Glutamatergic neuron (in vitro differentiated cells): ENCODE measurements around the gene ACOX2. TPM values are rescaled to one million over a fixed set of nuclear protein-coding genes. Genes with fewer than 3 reads are reported as not detected.
A peak's percentile ranks its signal among the peaks of the same experiment; 100 is the strongest.

Experiments used
- DNase-seq: peaks from one replicate; pipeline ENCODE4 v3.0.0; 2022
- H3K27ac Mint-ChIP-seq: one replicate; pipeline ENCODE4 v1.8.0; 2020; ENCODE audit warnings: mild to moderate bottlenecking, mixed read lengths, inconsistent platforms; ENCODE audit not compliant: unreplicated experiment
- H3K27me3 Mint-ChIP-seq: one replicate; pipeline ENCODE4 v1.8.0; 2020; ENCODE audit warnings: mild to moderate bottlenecking, moderate library complexity, mixed read lengths, inconsistent platforms; ENCODE audit not compliant: unreplicated experiment
- H3K36me3 Mint-ChIP-seq: one replicate; pipeline ENCODE4 v1.8.0; 2020; ENCODE audit warnings: mild to moderate bottlenecking, mixed read lengths, inconsistent platforms; ENCODE audit not compliant: unreplicated experiment
- H3K4me1 Mint-ChIP-seq: one replicate; pipeline ENCODE4 v1.8.0; 2020; ENCODE audit warnings: mild to moderate bottlenecking, low read depth, mixed read lengths, inconsistent platforms; ENCODE audit not compliant: unreplicated experiment
- H3K4me3 Mint-ChIP-seq: one replicate; pipeline ENCODE4 v1.8.0; 2020; ENCODE audit warnings: mild to moderate bottlenecking, mixed read lengths, inconsistent platforms; ENCODE audit not compliant: unreplicated experiment
- H3K9me3 Mint-ChIP-seq: one replicate; pipeline ENCODE4 v1.8.0; 2020; ENCODE audit warnings: mild to moderate bottlenecking, moderate library complexity, mixed read lengths, inconsistent platforms; ENCODE audit not compliant: unreplicated experiment
- total RNA-seq: library from RNA; stranded (reverse); fragmentation: NEBNext Ultra II Directional; extraction: Animal tissue kit (Norgen Biotek cat#: 25700); gene quantifications from one replicate; pipeline ENCODE4 v1.2.1, GENCODE V29; 2021; ENCODE audit not compliant: unreplicated experiment
- TF ChIP-seq, protein P1 (sequence below): fragments of 200-600 bp; sonication (generic); IDR thresholded peaks from one replicate; pipeline ENCODE4 v1.5.0; 2021; ENCODE audit not compliant: partially characterized antibody, unreplicated experiment

Gene ACOX2
- total RNA-seq, 1 donor from 2014 or later = 0.59 TPM

- Mint-ChIP-seq H3K9me3 (peaks cover 5% of the 10 kb centered on the region), H3K27me3 (no peaks in the 10 kb centered on the region), H3K27ac (no peak overlapping the region), H3K4me1 (no peaks in the 10 kb centered on the region), H3K4me3 (no peak overlapping the region), H3K36me3 (peaks cover 4% of the 10 kb centered on the region)
- TF ChIP-seq, protein P1, sequence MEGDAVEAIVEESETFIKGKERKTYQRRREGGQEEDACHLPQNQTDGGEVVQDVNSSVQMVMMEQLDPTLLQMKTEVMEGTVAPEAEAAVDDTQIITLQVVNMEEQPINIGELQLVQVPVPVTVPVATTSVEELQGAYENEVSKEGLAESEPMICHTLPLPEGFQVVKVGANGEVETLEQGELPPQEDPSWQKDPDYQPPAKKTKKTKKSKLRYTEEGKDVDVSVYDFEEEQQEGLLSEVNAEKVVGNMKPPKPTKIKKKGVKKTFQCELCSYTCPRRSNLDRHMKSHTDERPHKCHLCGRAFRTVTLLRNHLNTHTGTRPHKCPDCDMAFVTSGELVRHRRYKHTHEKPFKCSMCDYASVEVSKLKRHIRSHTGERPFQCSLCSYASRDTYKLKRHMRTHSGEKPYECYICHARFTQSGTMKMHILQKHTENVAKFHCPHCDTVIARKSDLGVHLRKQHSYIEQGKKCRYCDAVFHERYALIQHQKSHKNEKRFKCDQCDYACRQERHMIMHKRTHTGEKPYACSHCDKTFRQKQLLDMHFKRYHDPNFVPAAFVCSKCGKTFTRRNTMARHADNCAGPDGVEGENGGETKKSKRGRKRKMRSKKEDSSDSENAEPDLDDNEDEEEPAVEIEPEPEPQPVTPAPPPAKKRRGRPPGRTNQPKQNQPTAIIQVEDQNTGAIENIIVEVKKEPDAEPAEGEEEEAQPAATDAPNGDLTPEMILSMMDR = no peak
- DNase-seq = no peak
Observed at GRCh38 chr3:58572013-58572633, 35.1 kb upstream of the ACOX2 start.

- no peak overlapping the region for H3K27ac Mint-ChIP-seq
- no peaks in the 10 kb centered on the region for H3K4me1 Mint-ChIP-seq
- no peak for DNase-seq
- no peak overlapping the region for H3K4me3 Mint-ChIP-seq
- peaks cover 5% of the 10 kb centered on the region for H3K9me3 Mint-ChIP-seq
- peaks cover 4% of the 10 kb centered on the region for H3K36me3 Mint-ChIP-seq
- TF ChIP-seq, protein P1 = no peak
- H3K27me3 Mint-ChIP-seq = no peaks in the 10 kb centered on the region
Observed at GRCh38 chr3:58570851-58571250, 33.9 kb upstream of the ACOX2 start.

DNA sequence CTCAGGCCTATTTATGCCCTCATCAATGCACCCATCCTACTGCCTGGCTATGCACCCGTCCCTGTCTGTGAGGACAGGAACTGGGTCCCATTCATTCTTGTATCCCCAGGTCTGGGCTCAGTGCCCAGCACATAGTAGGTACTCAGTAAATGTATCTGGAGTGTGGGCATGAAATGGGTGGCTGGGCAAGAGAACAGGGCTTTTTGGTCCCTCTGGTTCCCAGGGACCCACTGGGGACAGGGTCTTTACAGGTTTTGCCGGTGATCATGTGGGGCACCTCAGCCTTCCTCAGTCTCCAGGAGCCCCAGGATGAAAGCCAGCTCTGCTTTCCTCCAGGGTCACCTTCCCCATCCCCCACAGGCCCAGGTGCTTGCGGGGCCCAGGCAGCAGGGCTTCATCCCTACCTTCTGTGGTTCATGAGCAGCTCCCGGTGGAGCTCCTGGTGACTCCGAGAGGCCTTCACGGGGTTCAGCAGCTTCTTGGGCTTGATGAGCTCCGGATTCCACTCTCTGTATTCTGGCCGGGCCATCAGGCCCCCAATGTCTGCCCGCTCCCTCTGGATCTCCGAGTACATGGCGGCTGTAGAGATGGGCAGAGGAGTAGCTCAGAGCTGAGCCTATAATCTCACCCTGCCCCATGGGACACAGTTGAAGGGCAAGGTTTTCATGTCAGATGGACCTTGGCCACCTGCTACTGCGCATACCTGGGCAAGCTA is 32.5 kb upstream of the ACOX2 start:
- no peak overlapping the region for H3K4me3 Mint-ChIP-seq
- TF ChIP-seq, protein P1 = no peak
- peaks cover 4% of the 10 kb centered on the region for H3K36me3 Mint-ChIP-seq
- H3K27me3 Mint-ChIP-seq = no peaks in the 10 kb centered on the region
- no peak overlapping the region for H3K27ac Mint-ChIP-seq
- no peaks in the 10 kb centered on the region for H3K4me1 Mint-ChIP-seq
- DNase-seq = no peak
- peaks cover 6% of the 10 kb centered on the region for H3K9me3 Mint-ChIP-seq

GRCh38 chr3:58568572-58569286 is 31.7 kb upstream of the ACOX2 start:
- H3K4me3 Mint-ChIP-seq = no peak overlapping the region
- H3K27me3 Mint-ChIP-seq = no peaks in the 10 kb centered on the region
- peak overlapping the region; percentile 38 for H3K27ac Mint-ChIP-seq
- H3K36me3 Mint-ChIP-seq = peaks cover 4% of the 10 kb centered on the region
- peak; percentile 90 for DNase-seq
- TF ChIP-seq, protein P1 = peak; percentile 96
- H3K4me1 Mint-ChIP-seq = no peaks in the 10 kb centered on the region
- H3K9me3 Mint-ChIP-seq = peaks cover 6% of the 10 kb centered on the region

DNA sequence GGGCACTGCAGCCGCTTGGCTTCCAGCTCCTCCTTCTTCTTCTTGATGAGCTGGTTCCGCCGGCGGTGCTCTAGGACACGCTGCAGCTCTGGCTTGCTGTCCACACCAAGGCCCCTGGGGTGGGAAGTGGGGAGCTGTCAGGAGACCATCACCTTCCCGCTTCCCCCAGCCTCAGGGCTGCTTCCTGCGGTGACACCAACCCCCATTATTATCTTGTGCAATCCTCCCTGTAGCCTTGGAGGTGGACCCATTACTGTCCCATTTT is 30.2 kb upstream of the ACOX2 start:
- Mint-ChIP-seq H3K4me3 (no peak overlapping the region), H3K4me1 (peaks cover 1% of the 10 kb centered on the region), H3K36me3 (peaks cover 8% of the 10 kb centered on the region), H3K27me3 (no peaks in the 10 kb centered on the region), H3K9me3 (peaks cover 4% of the 10 kb centered on the region), H3K27ac (no peak overlapping the region)
- TF ChIP-seq, protein P1 = no peak
- no peak for DNase-seq
